ENCODE data around the gene SPATA24. TPM values are rescaled to one million over a fixed set of nuclear protein-coding genes. Genes with fewer than 3 reads are reported as not detected.

The SPATA24 gene
- total and polyA plus RNA-seq, 2 of the 13 experiments (the other 11 are each of a cell fraction or from before 2014, with no cell fraction given): 6.0 to 11.1 TPM

DNA sequence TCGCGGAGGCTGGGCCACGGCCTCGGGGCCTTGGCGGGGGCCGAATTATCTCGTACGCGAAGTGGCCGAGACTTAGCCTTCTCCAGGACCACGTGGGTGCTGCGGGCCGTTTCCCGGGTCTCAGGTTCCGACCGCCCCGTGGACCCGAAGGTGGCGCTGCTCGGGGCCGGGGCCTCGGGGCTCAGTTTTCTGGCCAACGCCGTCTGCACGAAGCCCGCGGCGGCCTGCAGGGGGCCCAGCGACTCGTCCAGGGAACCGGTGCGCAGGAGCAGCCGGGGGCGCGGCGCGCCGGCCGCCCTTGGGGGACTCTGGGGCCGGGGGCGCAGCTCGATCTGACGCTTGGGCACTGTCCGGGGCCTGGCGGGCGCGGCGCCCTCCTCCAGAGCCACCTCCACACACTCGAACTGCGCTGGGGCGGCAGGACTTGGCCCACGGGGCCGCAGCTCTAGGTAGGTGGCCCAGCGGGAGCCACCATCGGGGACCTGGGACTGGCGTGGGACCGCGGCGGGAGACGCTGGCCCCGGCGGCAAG, 9.7 kb downstream of the SPATA24 start (continued):
- no peak for TF ChIP-seq NFATC3 (CRISPR knock-in tag; IDR thresholded peaks at IDR 0.05)
- no peak for TF ChIP-seq TEAD2 (CRISPR knock-in tag; IDR thresholded peaks at IDR 0.05)
- no peak for TF ChIP-seq ZKSCAN8 (CRISPR knock-in tag; IDR thresholded peaks at IDR 0.05; ENCODE audit: borderline replicate concordance)

GRCh38 chr5:139393497-139394122, 10.3 kb downstream of the SPATA24 start:
- Histone ChIP-seq H3K4me2 (ENCODE audit: low read depth, low read length) (no peak overlapping the region), H3K79me2 (ENCODE audit: insufficient read depth, low read length) (no peaks in the 10 kb centered on the region), H3K4me1 (ENCODE audit: insufficient read depth, low read length) (peaks cover 36% of the 10 kb centered on the region), H3K27ac (ENCODE audit: extremely low read length, insufficient read depth, low read length) (no peak overlapping the region), H3K4me3 (replicated peaks in 1 of 3; ENCODE audit: insufficient read depth in 1 of 3, low read depth in 2 of 3, low read length in 3 of 3) (no peak overlapping the region), H3K27me3 (ENCODE audit: control insufficient read depth in 1 of 2, insufficient read depth in 2 of 2, low read length in 2 of 2) (no peaks in the 10 kb centered on the region), H3K36me3 (replicated peaks in 1 of 2; ENCODE audit: control insufficient read depth in 1 of 2, insufficient read depth in 2 of 2, low read length in 2 of 2) (no peaks in the 10 kb centered on the region), H3K9me3 (ENCODE audit: low read length) (no peaks in the 10 kb centered on the region), H3K9ac (ENCODE audit: insufficient read depth, low read depth, low read length) (no peak overlapping the region), H4K20me1 (ENCODE audit: insufficient read depth, low read length) (no peaks in the 10 kb centered on the region), H2AFZ (ENCODE audit: low read length) (no peak overlapping the region)
- in situ Hi-C loops (cut with HindIII; ENCODE audit: extremely low pct_ligation_motif_present, low pct_unique_long_range_greater_than_20kb) (no loop called here), intact Hi-C loops (cut with micrococcal nuclease; ENCODE audit: unreplicated experiment) (no loop called here)
- no peak for TF ChIP-seq HES4 (CRISPR knock-in tag; IDR thresholded peaks at IDR 0.05; ENCODE audit: borderline replicate concordance)
- TF ChIP-seq ZFY (CRISPR knock-in tag; IDR thresholded peaks at IDR 0.05): no peak
- TF ChIP-seq ZNF251 (CRISPR knock-in tag; IDR thresholded peaks at IDR 0.05): no peak
- no peak for TF ChIP-seq ZNF7 (CRISPR knock-in tag; IDR thresholded peaks at IDR 0.05)
- TF ChIP-seq FOXP1 (IDR thresholded peaks at IDR 0.05): no peak
- TF ChIP-seq FOXP1 (CRISPR knock-in tag; IDR thresholded peaks at IDR 0.05): no peak
- no peak for TF ChIP-seq DRAP1 (CRISPR knock-in tag; IDR thresholded peaks at IDR 0.05)
- TF ChIP-seq RARG (CRISPR knock-in tag; IDR thresholded peaks at IDR 0.05; ENCODE audit: low read depth): no peak
- no peak for DNase-seq (ENCODE audit: low spot score)
- ChIA-PET CTCF (ENCODE audit: low intra/inter-chr PET ratio, low total read pairs) (no interaction called here), POLR2A (no interaction called here)
- BruUV-seq (replicated peaks): no TSS peak
- WGBS (ENCODE audit: low lambda C conversion rate): 97% methylated on average over 41 of the region's 49 CpGs
- no peak for ATAC-seq
- no peak for FAIRE-seq

Data from HepG2 (cell line).